PC-3 (cell line): ENCODE measurements around the gene LRCH1. TPM values are rescaled to one million over a fixed set of nuclear protein-coding genes. Genes with fewer than 3 reads are reported as not detected.
A peak's percentile ranks its signal among the peaks of the same experiment; 100 is the strongest.

Source experiments
- ATAC-seq: fragments of 200-7000 bp; cut with Tn5 transposase; 2 replicates; pipeline ENCODE4 v1.9.1; 2020; ENCODE audit warnings: mild to moderate bottlenecking, moderate library complexity
- BruUV-seq: library from RNA; stranded (reverse); fragments of 400-500 nt; replicated peaks from 2 replicates; lab custom pipeline; 2021; lab: Mats Ljungman, UMichigan
- CTCF ChIA-PET: fragments of 300-600 bp; sonication (Branson Sonifier 250); formaldehyde crosslinking; loops from one replicate; lab custom pipeline; 2022; ENCODE audit warnings: antibody characterized with exemption; lab: Charles Lee
- POLR2A ChIA-PET: fragments of 300-600 bp; sonication (Branson Sonifier 250); formaldehyde crosslinking; loops from one replicate; lab custom pipeline; 2022; ENCODE audit warnings: antibody characterized with exemption; ENCODE audit not compliant: unreplicated experiment; lab: Charles Lee
- DNase-seq: peaks from one replicate; pipeline ENCODE4 v3.0.0-alpha.2; 2015
- H2AFZ ChIP-seq: fragments of 300-600 bp; sonication (generic); 2 replicates; pipeline ENCODE4 v1.6.0; 2016; ENCODE audit warnings: antibody characterized with exemption, low read length
- H3F3A ChIP-seq: fragments of 300-600 bp; sonication (generic); one replicate; pipeline ENCODE4 v1.6.0; 2017; ENCODE audit warnings: antibody characterized with exemption, low read length, control low read depth, mild to moderate bottlenecking; ENCODE audit not compliant: unreplicated experiment
- H3K27ac ChIP-seq: fragments of 300-600 bp; sonication (generic); 2 replicates; pipeline ENCODE4 v1.5.1; 2016; ENCODE audit warnings: mild to moderate bottlenecking, low read length
- H3K27me3 ChIP-seq: fragments of 300-600 bp; sonication (generic); 2 replicates; pipeline ENCODE4 v1.6.1; 2016; ENCODE audit warnings: low read length, mixed read lengths
- H3K36me3 ChIP-seq: fragments of 300-600 bp; sonication (generic); 2 replicates; pipeline ENCODE4 v1.6.1; 2016; ENCODE audit warnings: low read depth, mixed run types, low read length, mixed read lengths
- H3K4me1 ChIP-seq: fragments of 300-600 bp; sonication (generic); 2 replicates; pipeline ENCODE4 v1.5.1; 2016; ENCODE audit warnings: low read length; ENCODE audit not compliant: insufficient read depth
- H3K4me2 ChIP-seq: fragments of 300-600 bp; sonication (generic); 2 replicates; pipeline ENCODE4 v1.6.0; 2016; ENCODE audit warnings: low read length
- H3K4me3 ChIP-seq: fragments of 300-600 bp; sonication (generic); 2 replicates; pipeline ENCODE4 v1.5.1; 2016; ENCODE audit warnings: mild to moderate bottlenecking, low read length, mixed read lengths
- H3K79me2 ChIP-seq: fragments of 300-600 bp; sonication (generic); 2 replicates; pipeline ENCODE4 v1.6.1; 2017; ENCODE audit warnings: low read length, mixed read lengths
- H3K9ac ChIP-seq: fragments of 300-600 bp; sonication (generic); 2 replicates; pipeline ENCODE4 v1.6.0; 2016; ENCODE audit warnings: mild to moderate bottlenecking, low read length
- H3K9me2 ChIP-seq: fragments of 300-600 bp; sonication (generic); replicated peaks from 2 replicates; pipeline ENCODE4 v1.6.1; 2016; ENCODE audit warnings: mixed run types, low read length, mixed read lengths
- H3K9me3 ChIP-seq: fragments of 300-600 bp; sonication (generic); 2 replicates; pipeline ENCODE4 v1.6.1; 2016; ENCODE audit warnings: low read length, mixed read lengths
- H4K20me1 ChIP-seq: fragments of 300-600 bp; sonication (generic); 2 replicates; pipeline ENCODE4 v1.6.1; 2016; ENCODE audit warnings: low read length, mixed read lengths
- CTCF ChIP-seq: fragments of 300-600 bp; sonication (generic); conservative IDR thresholded peaks from 2 replicates; pipeline ENCODE4 v1.5.1; 2017; ENCODE audit warnings: antibody characterized with exemption, low read depth, mild to moderate bottlenecking, low read length
- EZH2 ChIP-seq: fragments of 300-600 bp; sonication (generic); IDR thresholded peaks from one replicate; pipeline ENCODE4 v1.6.1; 2017; ENCODE audit warnings: antibody characterized with exemption, mild to moderate bottlenecking, low read length; ENCODE audit not compliant: unreplicated experiment
- EZH2phosphoT487 ChIP-seq: fragments of 300-600 bp; sonication (generic); IDR thresholded peaks from 2 replicates; pipeline ENCODE4 v1.6.1; 2018; ENCODE audit warnings: mild to moderate bottlenecking, antibody characterized with exemption, low read length, borderline replicate concordance
- intact Hi-C: fragments of 100-400 bp; cut with micrococcal nuclease; formaldehyde crosslinking; loops from 2 replicates; pipeline ENCODE4 v1.9.0; 2023
- total RNA-seq: library from RNA; depleted of rRNA; stranded (reverse); fragments of >200 nt; gene quantifications from 2 replicates; pipeline ENCODE4 v1.2.3, GENCODE V29; 2014

The LRCH1 gene
- total RNA-seq, 1 experiment from 2014 or later: 4.3 TPM

- TF ChIP-seq EZH2phosphoT487 (no peak), EZH2 (no peak), CTCF (no peak)
- no peak for ATAC-seq
- BruUV-seq: no TSS peak
- Histone ChIP-seq H2AFZ (no peak overlapping the region), H3F3A (no peaks in the 10 kb centered on the region), H3K4me3 (no peak overlapping the region), H3K36me3 (no peaks in the 10 kb centered on the region), H3K79me2 (no peaks in the 10 kb centered on the region), H3K9me2 (no peaks in the 10 kb centered on the region), H3K9ac (no peak overlapping the region), H3K27me3 (no peaks in the 10 kb centered on the region), H3K9me3 (no peaks in the 10 kb centered on the region), H4K20me1 (no peaks in the 10 kb centered on the region), H3K27ac (no peak overlapping the region), H3K4me1 (peaks cover 5% of the 10 kb centered on the region), H3K4me2 (no peak overlapping the region)
- DNase-seq: no peak
- CTCF ChIA-PET: no interaction called here
- POLR2A ChIA-PET: no interaction called here
- intact Hi-C loops: no loop called here
Observed at GRCh38 chr13:46546084-46546768, 6.7 kb upstream of the LRCH1 start.

GRCh38 chr13:46550822-46551221 is 2.1 kb upstream of the LRCH1 start:
- Histone ChIP-seq H3K36me3 (no peaks in the 10 kb centered on the region; the same call in 1 of the 2 replicates), H2AFZ (peak overlapping the region; percentile 24; the same call in 1 of the 2 replicates), H3K4me1 (peaks cover 16% of the 10 kb centered on the region), H3K27ac (no peak overlapping the region), H3K9ac (no peak overlapping the region), H3K79me2 (peaks cover 26% of the 10 kb centered on the region), H4K20me1 (peaks cover under 1% of the 10 kb centered on the region; the same call in 1 of the 2 replicates), H3K9me3 (no peaks in the 10 kb centered on the region), H3K4me2 (peak overlapping the region; percentile 95), H3F3A (no peaks in the 10 kb centered on the region), H3K9me2 (no peaks in the 10 kb centered on the region), H3K27me3 (no peaks in the 10 kb centered on the region), H3K4me3 (0 out of 2 replicates have a peak overlapping the region, but pooled peaks have one; percentile 77)
- ChIA-PET POLR2A (no interaction called here), CTCF (no interaction called here)
- ATAC-seq: no peak
- BruUV-seq: no TSS peak
- TF ChIP-seq EZH2: no peak
- TF ChIP-seq CTCF: no peak
- TF ChIP-seq EZH2phosphoT487: no peak
- intact Hi-C loops: loop anchor here (1.0 to 10.0 kb wide), 4 partner anchors 51 to 170 kb away; no protein-coding TSS in a partner anchor
- DNase-seq: no peak
